ENCODE measurements around the gene LRWD1. TPM values are rescaled to one million over a fixed set of nuclear protein-coding genes. Genes with fewer than 3 reads are reported as not detected.

LRWD1 gene
- total RNA-seq, 4 donors from 2014 or later = 11.4 to 23.5 (median 16.4) TPM

DNA sequence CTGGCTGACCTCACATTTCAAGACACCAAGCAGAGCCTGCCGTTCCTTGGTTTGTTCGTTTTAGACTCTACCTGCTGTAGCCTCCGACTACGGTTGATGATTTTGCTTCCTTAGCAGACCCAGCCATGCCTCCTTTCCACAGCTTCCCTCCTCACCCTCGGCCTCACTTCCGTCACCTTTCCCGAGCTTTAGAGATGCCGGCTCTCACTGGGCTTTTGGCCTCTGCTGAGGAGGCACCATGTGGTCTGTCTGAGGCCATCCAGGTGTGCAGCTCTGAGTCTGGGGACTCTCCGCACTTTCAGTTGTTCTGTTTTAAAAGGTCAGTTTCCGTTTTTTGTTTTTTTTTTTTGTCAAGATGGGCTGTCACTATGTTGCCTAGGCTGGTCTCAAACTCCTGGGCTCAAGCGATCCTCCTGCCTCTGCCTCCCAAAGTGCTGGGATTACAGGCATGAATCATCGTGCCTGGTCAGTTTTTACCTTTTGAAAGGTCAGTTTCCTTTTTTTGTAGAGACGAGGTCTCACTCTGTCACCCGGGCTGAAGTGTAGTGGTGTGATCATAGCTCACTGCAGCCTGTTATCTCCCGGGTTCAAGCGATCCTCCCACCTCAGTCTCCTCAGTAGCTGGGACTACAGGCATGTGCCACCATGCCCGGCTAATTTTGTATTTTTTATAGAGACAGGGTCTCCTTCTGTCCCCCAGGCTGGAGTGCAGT lies 19.7 kb upstream of the LRWD1 start:
- Histone ChIP-seq H3K4me3 (replicated peaks in 1 of 3) (no peak overlapping the region), H3K27me3 (no peaks in the 10 kb centered on the region), H3K36me3 (peaks cover 14 to 27% of the 10 kb centered on the region in 2 donors), H3K4me1 (peaks cover 0 to 4% of the 10 kb centered on the region in 2 donors), H3K9me3 (no peaks in the 10 kb centered on the region), H3K27ac (no peak overlapping the region)
- DNase-seq = no peak
- TF ChIP-seq, protein P1, sequence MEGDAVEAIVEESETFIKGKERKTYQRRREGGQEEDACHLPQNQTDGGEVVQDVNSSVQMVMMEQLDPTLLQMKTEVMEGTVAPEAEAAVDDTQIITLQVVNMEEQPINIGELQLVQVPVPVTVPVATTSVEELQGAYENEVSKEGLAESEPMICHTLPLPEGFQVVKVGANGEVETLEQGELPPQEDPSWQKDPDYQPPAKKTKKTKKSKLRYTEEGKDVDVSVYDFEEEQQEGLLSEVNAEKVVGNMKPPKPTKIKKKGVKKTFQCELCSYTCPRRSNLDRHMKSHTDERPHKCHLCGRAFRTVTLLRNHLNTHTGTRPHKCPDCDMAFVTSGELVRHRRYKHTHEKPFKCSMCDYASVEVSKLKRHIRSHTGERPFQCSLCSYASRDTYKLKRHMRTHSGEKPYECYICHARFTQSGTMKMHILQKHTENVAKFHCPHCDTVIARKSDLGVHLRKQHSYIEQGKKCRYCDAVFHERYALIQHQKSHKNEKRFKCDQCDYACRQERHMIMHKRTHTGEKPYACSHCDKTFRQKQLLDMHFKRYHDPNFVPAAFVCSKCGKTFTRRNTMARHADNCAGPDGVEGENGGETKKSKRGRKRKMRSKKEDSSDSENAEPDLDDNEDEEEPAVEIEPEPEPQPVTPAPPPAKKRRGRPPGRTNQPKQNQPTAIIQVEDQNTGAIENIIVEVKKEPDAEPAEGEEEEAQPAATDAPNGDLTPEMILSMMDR (IDR thresholded peaks at IDR 0.05) = no peak
- TF ChIP-seq POLR2A (IDR thresholded peaks at IDR 0.05) = no peak
- WGBS, 2 donors = 93 to 94% methylated on average over 17 of the region's 17 CpGs
- intact Hi-C loops (cut with DNase I) = no loop called here

DNA sequence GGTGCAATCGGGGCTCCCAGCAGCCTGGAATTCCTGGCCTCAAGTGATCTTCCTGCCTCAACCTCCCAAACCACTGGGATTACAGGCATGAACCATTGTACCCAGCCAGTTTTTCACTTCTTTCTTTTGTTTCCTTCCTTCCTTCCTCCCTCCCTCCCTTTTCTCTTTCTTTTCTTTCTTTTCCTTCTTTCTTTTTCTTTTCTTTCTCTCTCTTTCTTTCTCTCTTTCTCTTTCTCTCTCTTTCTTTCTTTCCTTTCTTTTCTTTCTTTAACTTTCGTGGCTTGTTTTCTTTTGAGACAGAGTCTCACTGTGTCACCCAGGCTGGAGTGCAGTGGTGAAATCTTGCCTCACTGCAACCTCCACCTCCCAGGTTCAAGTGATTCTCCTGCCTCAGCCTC lies 19.1 kb upstream of the LRWD1 start:
- Histone ChIP-seq H3K4me3 (replicated peaks in 1 of 3) (no peak overlapping the region), H3K9me3 (no peaks in the 10 kb centered on the region), H3K27me3 (no peaks in the 10 kb centered on the region), H3K36me3 (peaks cover 14 to 27% of the 10 kb centered on the region in 2 donors), H3K27ac (no peak overlapping the region), H3K4me1 (peaks cover 0 to under 1% of the 10 kb centered on the region in 2 donors)
- intact Hi-C loops (cut with DNase I) = no loop called here
- 50 to 90% methylated on average over 2 of the region's 2 CpGs for WGBS, 2 donors
- DNase-seq = no peak
- TF ChIP-seq, protein P1 (IDR thresholded peaks at IDR 0.05) = no peak
- no peak for TF ChIP-seq POLR2A (IDR thresholded peaks at IDR 0.05)

DNA sequence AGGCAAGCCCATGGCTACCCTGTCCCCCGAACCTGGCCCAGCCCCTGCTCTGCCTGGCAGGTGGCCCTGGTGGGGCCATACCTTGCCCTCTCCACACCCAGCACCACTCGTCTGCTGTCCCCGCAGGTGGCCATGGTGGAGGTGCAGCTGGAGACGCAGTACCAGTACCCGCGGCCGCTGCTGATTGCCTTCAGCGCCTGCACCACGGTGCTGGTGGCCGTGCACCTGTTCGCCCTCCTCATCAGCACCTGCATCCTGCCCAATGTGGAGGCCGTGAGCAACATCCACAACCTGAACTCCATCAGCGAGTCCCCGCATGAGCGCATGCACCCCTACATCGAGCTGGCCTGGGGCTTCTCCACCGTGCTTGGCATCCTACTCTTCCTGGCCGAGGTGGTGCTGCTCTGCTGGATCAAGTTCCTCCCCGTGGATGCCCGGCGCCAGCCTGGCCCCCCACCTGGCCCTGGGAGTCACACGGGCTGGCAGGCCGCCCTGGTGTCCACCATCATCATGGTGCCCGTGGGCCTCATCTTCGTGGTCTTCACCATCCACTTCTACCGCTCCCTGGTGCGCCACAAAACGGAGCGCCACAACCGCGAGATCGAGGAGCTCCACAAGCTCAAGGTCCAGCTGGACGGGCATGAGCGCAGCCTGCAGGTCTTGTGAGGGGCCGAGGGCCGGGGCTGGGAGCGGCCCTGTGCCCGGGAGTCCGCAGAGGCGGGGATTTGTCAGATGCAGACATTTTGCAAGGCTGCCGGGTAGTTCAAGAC lies 18.2 kb upstream of the LRWD1 start:
- H3K27me3 ChIP-seq = no peaks in the 10 kb centered on the region
- H3K9me3 ChIP-seq = no peaks in the 10 kb centered on the region
- TF ChIP-seq, protein P1 (IDR thresholded peaks at IDR 0.05) = no peak
- TF ChIP-seq POLR2A (IDR thresholded peaks at IDR 0.05) = no peak
- intact Hi-C loops (cut with DNase I) = no loop called here
- no peak for DNase-seq
- peaks cover 14 to 26% of the 10 kb centered on the region in 2 donors for H3K36me3 ChIP-seq
- WGBS, 2 donors = 95 to 97% methylated on average over 39 to 41 of the region's 41 CpGs
- no peak overlapping the region for H3K4me3 ChIP-seq (replicated peaks in 1 of 3)
- no peak overlapping the region for H3K27ac ChIP-seq
- no peaks in the 10 kb centered on the region for H3K4me1 ChIP-seq

DNA sequence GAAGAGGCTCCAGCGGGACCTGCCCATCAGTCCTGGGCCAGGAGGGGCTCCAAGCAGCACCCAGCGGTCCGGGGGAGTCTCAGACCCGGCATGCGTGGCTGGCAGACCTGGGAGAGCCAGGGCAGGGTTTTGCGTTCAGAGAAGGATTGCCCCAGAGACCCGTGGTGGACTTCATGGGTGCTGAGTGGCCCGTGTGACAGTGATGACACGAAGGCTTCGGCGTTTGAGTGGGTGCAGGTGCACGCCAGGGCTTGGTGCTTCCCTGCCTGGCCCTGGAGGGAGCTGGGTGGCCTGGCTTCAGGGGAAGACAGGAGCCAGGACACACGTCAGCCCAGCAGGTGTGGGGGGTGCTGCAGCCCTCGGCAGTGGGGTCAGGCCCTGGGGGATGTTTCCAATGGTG lies 17.5 kb upstream of the LRWD1 start:
- TF ChIP-seq, protein P1 (IDR thresholded peaks at IDR 0.05) = no peak
- TF ChIP-seq POLR2A (IDR thresholded peaks at IDR 0.05) = no peak
- intact Hi-C loops (cut with DNase I) = no loop called here
- Histone ChIP-seq H3K27ac (no peak overlapping the region), H3K27me3 (no peaks in the 10 kb centered on the region), H3K4me1 (no peaks in the 10 kb centered on the region), H3K36me3 (peaks cover 14 to 21% of the 10 kb centered on the region in 2 donors), H3K4me3 (replicated peaks in 1 of 3) (no peak overlapping the region), H3K9me3 (no peaks in the 10 kb centered on the region)
- WGBS, 2 donors = 91 to 92% methylated on average over 6 to 14 of the region's 14 CpGs
- no peak for DNase-seq

DNA sequence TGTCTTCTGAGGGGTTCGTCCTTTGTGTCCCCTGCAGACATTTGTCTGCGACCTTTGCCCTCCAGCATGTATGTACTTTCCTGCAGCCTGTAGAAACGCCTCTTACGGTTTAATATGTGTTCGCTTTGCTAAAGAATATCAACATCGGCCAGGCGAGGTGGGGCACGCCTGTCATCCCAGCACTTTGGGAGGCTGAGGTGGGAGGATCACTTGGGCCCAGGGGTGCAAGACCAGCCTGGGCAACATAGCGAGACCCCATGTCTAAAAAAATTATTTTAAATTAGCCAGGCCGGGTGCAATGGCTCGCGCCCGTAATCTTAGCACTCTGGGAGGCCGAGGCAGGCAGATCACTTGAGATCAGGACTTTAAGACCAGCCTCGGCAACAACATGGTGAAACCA lies 15.6 kb upstream of the LRWD1 start:
- peaks cover 14 to 21% of the 10 kb centered on the region in 2 donors for H3K36me3 ChIP-seq
- no peaks in the 10 kb centered on the region for H3K27me3 ChIP-seq
- no peaks in the 10 kb centered on the region for H3K9me3 ChIP-seq
- DNase-seq = no peak
- H3K4me1 ChIP-seq = no peaks in the 10 kb centered on the region
- intact Hi-C loops (cut with DNase I) = no loop called here
- TF ChIP-seq POLR2A (IDR thresholded peaks at IDR 0.05) = no peak
- TF ChIP-seq, protein P1 (IDR thresholded peaks at IDR 0.05) = no peak
- WGBS, 2 donors = 96 to 97% methylated on average over 14 to 15 of the region's 15 CpGs
- no peak overlapping the region for H3K4me3 ChIP-seq (replicated peaks in 1 of 3)
- no peak overlapping the region for H3K27ac ChIP-seq

All from thyroid gland (tissue), 4 donors.